LoVo (cell line): ENCODE data around the gene EIF4E1B.

ENCODE experiments used
- DNase-seq: peaks from one replicate; pipeline ENCODE4 v3.0.0-alpha.2; 2016; ENCODE audit warnings: low spot score

The EIF4E1B gene

DNA sequence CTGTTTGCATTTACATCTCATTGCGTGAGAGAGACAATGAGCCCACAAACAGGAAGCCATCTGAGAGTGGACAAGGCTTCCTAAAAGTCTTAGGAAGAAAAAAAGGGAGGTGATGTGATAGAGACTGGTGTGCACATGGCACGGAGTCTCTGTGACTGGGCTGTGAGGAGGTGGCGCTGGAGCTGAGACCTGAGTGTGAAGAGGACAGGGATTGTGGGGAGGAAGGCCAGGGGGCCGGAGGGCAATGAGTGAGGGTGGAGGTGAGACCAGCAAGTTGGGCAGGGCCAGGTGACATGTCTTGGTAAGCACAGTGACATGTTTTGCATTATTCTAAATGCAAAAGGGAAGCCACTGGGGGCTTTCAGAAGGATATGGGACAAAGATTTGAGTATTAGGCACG, 61.9 kb downstream of the EIF4E1B start:
- DNase-seq, result peak; percentile 53

GRCh38 chr5:176692839-176693476, 62.5 kb downstream of the EIF4E1B start:
- DNase-seq, result peak; percentile 72

DNA sequence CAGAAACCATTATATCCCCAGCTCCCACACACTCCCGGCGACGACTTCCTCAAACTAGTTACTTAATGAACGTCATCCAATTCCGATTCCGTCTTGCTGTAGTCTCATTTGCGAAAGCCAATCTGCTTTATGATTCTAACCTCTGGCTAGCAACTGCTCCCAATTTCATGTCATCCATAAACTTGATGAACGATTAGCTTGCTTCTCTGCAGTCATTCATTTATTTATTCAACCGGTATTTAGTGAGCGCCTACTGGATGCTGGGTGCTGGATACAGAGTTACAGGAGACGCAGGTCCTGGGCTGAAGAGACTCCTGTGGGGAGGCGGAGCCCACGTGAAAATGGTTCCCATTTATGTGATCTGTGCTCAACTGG, 63.0 kb downstream of the EIF4E1B start:
- DNase-seq, result no peak

DNA sequence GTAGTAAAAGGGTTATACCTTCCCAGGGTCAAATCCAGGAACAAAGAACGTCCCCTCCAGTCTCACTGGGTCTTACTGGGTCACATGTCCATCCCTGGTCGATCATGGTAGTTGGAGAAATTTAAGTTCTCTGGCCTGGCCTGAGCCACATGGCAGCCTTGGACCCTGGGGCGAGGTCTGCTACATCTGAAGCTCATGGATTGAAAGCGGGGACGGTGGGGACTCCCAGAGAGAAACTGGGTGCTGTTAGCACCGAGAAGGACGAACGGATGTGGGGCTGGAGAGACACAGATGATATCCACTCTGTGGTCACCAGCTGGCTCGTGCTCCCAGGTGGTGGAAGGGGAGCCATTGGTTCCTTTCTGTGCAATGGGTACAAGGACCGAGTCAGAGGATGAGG, 63.7 kb downstream of the EIF4E1B start:
- DNase-seq, result no peak

DNA sequence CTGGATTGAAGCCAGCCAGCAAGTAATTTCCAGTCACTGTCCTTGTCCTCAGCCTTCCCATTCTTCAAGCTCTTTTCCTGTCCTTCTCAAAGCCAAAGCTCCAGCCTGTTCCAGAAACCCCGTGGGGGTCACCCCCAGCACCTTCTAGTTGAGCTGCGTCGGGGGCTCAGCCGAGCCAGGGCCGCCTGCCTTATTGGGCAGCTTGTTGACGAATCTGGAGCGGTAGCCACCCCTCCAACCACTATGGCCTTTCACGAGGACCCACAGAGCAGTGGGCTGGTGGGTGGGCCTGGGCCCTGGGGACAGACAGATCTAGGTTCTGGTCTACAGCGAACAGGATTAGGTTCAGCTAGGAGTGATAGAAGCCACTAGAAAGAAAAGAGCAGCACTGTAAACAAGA, 64.2 kb downstream of the EIF4E1B start:
- no peak for DNase-seq

GRCh38 chr5:176695073-176695472, 64.6 kb downstream of the EIF4E1B start:
- DNase-seq, result no peak
